Fibroblast of pulmonary artery (primary cell): ENCODE data around the gene CYP26A1.

Experiments
- DNase-seq: peaks from one replicate; pipeline ENCODE4 v3.0.0-alpha.2; 2010; ENCODE audit warnings: low read depth
- H3K4me3 ChIP-seq: replicated peaks from 2 replicates; pipeline ENCODE4 v1.5.1; 2011; ENCODE audit warnings: low read depth, mild to moderate bottlenecking, control low read depth, low read length, moderate library complexity
- TF ChIP-seq, protein P1 (sequence below): IDR thresholded peaks from 2 replicates; pipeline ENCODE4 v1.5.1; 2011; ENCODE audit warnings: mild to moderate bottlenecking, control low read depth, low read length, inconsistent platforms; ENCODE audit errors: missing control alignments

CYP26A1 gene

DNA sequence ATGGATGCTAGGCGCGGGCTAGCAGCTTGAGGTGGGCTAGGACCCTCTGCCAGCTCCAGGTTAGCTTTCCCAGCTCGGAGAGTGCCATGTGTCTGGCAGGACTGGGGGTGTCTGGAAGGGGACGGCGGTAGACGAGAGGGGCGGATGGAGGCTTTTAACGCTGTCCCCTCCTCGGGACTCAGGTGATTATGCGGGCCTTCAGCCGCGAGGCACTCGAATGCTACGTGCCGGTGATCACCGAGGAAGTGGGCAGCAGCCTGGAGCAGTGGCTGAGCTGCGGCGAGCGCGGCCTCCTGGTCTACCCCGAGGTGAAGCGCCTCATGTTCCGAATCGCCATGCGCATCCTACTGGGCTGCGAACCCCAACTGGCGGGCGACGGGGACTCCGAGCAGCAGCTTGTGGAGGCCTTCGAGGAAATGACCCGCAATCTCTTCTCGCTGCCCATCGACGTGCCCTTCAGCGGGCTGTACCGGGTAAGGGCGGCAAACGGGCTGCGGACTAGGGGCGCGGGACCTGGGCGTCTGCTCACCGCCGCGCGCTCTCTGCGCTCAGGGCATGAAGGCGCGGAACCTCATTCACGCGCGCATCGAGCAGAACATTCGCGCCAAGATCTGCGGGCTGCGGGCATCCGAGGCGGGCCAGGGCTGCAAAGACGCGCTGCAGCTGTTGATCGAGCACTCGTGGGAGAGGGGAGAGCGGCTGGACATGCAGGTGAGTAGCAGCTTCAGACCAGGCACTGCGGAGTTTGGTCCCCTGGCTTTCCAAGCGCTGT lies 1.1 kb downstream of the CYP26A1 start:
- no peak for DNase-seq
- TF ChIP-seq, protein P1, sequence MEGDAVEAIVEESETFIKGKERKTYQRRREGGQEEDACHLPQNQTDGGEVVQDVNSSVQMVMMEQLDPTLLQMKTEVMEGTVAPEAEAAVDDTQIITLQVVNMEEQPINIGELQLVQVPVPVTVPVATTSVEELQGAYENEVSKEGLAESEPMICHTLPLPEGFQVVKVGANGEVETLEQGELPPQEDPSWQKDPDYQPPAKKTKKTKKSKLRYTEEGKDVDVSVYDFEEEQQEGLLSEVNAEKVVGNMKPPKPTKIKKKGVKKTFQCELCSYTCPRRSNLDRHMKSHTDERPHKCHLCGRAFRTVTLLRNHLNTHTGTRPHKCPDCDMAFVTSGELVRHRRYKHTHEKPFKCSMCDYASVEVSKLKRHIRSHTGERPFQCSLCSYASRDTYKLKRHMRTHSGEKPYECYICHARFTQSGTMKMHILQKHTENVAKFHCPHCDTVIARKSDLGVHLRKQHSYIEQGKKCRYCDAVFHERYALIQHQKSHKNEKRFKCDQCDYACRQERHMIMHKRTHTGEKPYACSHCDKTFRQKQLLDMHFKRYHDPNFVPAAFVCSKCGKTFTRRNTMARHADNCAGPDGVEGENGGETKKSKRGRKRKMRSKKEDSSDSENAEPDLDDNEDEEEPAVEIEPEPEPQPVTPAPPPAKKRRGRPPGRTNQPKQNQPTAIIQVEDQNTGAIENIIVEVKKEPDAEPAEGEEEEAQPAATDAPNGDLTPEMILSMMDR, result no peak
- H3K4me3 ChIP-seq, result no peak overlapping the region

DNA sequence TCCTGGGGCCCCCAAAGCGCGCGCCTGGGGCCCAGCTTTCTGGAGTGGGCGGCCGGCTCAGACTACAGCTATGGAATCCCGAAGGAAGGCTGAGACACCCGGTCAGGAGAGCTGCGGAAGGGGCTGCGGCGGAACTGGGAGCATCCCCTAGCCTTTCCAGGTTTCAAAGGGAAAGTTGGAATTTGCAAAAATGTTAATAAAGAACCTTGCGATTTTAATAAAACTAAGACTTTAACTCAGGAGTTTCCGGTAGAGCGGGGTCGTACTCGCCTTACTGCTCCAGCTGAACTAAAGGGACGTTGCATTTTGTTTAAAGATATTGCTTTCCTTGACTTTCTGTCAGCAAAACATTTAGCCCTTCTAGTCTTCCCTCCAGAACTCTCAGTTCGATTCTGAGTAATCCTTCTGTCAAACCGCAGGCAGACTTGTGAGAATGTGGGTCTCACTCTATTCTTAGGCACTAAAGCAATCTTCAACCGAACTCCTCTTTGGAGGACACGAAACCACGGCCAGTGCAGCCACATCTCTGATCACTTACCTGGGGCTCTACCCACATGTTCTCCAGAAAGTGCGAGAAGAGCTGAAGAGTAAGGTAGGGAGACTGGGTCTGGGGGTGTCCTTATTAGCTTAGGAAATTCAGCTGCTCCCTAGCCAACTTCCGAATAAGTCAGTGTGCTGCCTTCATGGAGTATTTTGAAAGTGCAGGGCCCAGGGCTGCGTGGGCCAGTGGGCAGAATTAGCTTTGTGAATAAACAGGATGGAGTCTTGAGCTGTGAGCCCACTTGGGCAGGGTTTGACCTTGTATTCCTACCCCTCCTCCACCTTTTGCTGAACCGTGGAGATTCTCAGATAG lies 1.9 kb downstream of the CYP26A1 start:
- no peak for DNase-seq
- no peak overlapping the region for H3K4me3 ChIP-seq

DNA sequence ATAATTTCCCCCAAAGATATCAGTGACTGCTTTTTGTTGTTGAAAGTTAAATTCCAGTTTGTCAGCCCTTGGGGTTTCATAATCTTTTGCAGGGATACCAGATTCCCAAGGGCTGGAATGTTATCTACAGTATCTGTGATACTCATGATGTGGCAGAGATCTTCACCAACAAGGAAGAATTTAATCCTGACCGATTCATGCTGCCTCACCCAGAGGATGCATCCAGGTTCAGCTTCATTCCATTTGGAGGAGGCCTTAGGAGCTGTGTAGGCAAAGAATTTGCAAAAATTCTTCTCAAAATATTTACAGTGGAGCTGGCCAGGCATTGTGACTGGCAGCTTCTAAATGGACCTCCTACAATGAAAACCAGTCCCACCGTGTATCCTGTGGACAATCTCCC lies 3.2 kb downstream of the CYP26A1 start:
- no peak overlapping the region for H3K4me3 ChIP-seq
- no peak for DNase-seq
- TF ChIP-seq, protein P1, result no peak

More for the DNA sequence above, 1.9 kb downstream of the CYP26A1 start:
- TF ChIP-seq, protein P1, result no peak

DNA sequence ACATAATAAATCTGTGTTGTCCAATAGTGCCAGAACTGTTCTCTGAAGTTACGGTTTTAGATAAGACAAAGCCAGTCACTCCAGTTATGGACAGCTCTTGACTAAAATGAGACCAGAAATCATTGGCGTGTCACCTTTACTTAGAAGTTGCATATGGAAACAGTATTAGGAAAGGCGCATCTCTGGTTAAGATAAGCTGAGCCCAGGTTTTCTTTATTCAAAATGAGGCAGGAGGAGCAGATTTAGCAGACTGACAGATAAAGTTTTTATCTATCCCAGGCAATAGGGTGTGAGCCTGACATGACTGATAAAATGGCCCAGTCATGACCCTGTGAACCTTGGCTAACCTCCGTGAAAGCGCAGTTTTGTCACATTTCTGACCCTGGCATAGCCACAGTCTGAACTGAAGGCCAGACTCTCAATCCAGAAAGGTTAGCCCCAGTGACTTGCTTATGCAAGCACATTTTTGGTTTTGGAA lies 4.2 kb downstream of the CYP26A1 start:
- no peak for DNase-seq
- H3K4me3 ChIP-seq, result no peak overlapping the region
- TF ChIP-seq, protein P1, result no peak

DNA sequence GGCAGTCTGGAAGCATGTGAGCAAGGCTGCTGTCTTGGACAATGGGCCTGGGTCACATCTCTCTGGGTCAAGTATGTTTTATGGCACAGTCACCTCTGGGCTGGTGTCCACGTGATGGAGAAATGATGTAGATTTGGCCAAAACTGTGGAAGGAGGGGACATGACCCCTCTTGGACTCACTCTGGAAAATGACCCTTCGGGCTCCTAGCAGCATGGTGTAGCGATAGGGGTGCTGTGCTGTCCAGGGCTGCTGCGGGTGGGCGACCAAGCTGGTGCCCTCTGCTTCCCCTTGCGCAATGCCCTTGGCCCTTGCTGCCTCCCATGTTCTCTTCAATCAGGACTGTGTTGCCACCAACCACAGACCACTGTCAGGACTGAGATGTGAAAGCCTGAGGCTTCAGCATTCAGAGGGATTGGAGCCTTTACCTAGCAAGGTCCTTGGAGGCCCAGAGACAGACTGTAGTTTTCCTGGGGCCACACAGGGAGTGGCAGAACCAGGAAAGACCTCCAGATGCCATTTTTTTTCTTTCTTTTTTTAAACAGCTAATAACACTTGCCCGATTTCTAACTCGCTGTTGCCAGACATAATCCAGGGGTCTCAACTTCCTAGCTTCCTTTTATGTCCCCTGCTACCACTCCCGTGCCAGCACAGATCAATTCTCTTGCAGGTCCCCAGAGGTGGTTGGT lies 6.1 kb downstream of the CYP26A1 start:
- no peak overlapping the region for H3K4me3 ChIP-seq
- no peak for DNase-seq
- TF ChIP-seq, protein P1, result no peak

DNA sequence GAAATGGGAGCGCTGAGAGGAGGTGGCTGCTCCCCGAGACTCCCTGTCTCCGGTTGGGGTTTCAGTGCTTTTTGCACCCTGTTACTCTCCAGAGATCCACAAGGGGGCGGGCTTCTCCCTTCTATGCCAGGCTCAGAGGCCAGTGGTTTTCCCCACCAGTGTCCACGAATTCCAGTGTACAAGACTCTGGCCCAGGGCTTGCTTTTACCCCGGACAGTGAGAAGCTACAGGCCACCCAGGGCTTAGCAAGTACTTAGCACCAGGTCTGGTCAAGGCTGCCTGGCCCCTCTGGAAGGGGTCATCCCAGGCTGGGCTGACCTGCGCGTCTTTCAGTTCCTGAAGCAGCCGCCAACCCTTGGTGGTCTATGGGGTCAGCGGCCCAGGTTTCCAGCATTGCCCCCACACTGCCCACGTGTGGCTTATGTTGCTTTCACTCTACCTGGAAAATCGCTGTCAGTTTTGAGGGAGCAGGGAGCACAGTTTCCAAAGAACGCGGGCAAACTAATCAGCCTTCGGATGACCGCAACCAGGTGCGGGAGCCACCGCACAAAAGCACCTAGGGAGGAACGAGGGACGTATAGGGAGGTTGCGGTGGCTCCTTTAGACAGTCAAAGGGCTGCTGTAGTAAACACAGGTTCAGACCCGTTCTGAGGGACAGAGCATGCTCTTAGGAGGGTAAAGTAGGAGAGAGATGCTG lies 6.8 kb downstream of the CYP26A1 start:
- H3K4me3 ChIP-seq, result no peak overlapping the region
- peak; percentile 52 for DNase-seq
- TF ChIP-seq, protein P1, result peak; percentile 85
